GM23338 (cell line): ENCODE measurements around the gene KIF4B.

ENCODE experiments used
- CREB1 ChIP-seq: fragments of 250-450 bp; sonication (Bioruptor Pico); IDR thresholded peaks from 2 replicates; pipeline ENCODE4 v1.5.0; 2020; ENCODE audit warnings: low read depth, mild to moderate bottlenecking, moderate library complexity
- CTCF ChIP-seq, 2 experiments: fragments of 200-600 bp in 1 of 2; sonication (generic) in 1 of 2; conservative IDR thresholded peaks; 2 replicates each; pipeline versions ENCODE4 v1.5.1 to v1.6.1; 2016 to 2017; ENCODE audit warnings: antibody characterized with exemption in 2 of 2, low read depth in 2 of 2, mild to moderate bottlenecking in 2 of 2, moderate library complexity in 1 of 2
- ETS1 ChIP-seq: IDR thresholded peaks from 2 replicates; pipeline ENCODE4 v1.6.1; 2016; ENCODE audit warnings: antibody characterized with exemption
- EZH2 ChIP-seq: fragments of 200-600 bp; sonication (generic); IDR thresholded peaks from one replicate; pipeline ENCODE4 v1.8.0; 2017; ENCODE audit warnings: antibody characterized with exemption, mild to moderate bottlenecking, low read depth; ENCODE audit not compliant: unreplicated experiment
- EZH2phosphoT487 ChIP-seq: fragments of 200-600 bp; sonication (generic); IDR thresholded peaks from one replicate; pipeline ENCODE4 v1.8.1; 2018; ENCODE audit warnings: antibody characterized with exemption; ENCODE audit not compliant: unreplicated experiment
- JUNB ChIP-seq: IDR thresholded peaks from one replicate; pipeline ENCODE4 v1.6.1; 2016; ENCODE audit warnings: antibody characterized with exemption; ENCODE audit not compliant: unreplicated experiment
- NANOG ChIP-seq: IDR thresholded peaks from 2 replicates; pipeline ENCODE4 v1.6.1; 2016; ENCODE audit warnings: antibody characterized with exemption, borderline replicate concordance
- POLR2AphosphoS5 ChIP-seq: IDR thresholded peaks from 2 replicates; pipeline ENCODE4 v1.6.1; 2016; ENCODE audit warnings: antibody characterized with exemption, low read depth
- REST ChIP-seq: IDR thresholded peaks from one replicate; pipeline ENCODE4 v1.6.1; 2018; ENCODE audit warnings: antibody characterized with exemption; ENCODE audit not compliant: unreplicated experiment
- STAT1 ChIP-seq: IDR thresholded peaks from one replicate; pipeline ENCODE4 v1.6.1; 2016; ENCODE audit warnings: antibody characterized with exemption; ENCODE audit not compliant: unreplicated experiment
- ZNF331 ChIP-seq: fragments of 250-450 bp; sonication (Bioruptor Pico); IDR thresholded peaks from 2 replicates; pipeline ENCODE4 v1.5.0; 2020; ENCODE audit warnings: low read depth, mild to moderate bottlenecking, moderate library complexity
- ZNF462 ChIP-seq: fragments of 250-450 bp; sonication (Bioruptor Pico); IDR thresholded peaks from 2 replicates; pipeline ENCODE4 v1.5.0; 2020; ENCODE audit warnings: mild to moderate bottlenecking, moderate library complexity

- TF ChIP-seq CTCF (conservative IDR thresholded peaks at IDR 0.05; ENCODE audit: low read depth in 2 of 2) (no peak), EZH2 (no peak), NANOG (no peak), REST (no peak), EZH2phosphoT487 (no peak), POLR2AphosphoS5 (no peak), JUNB (no peak), ETS1 (no peak), ZNF331 (no peak), CREB1 (CRISPR knock-in tag) (no peak), STAT1 (no peak), ZNF462 (CRISPR knock-in tag) (no peak)
Measured at GRCh38 chr5:154989626-154990025, 23.9 kb upstream of the KIF4B start.
